Posterior cingulate gyrus (tissue), 11 donors: ENCODE results near the gene ADPRM.

Experiments
- DNase-seq, 10 donors: peaks; one replicate each; pipeline versions ENCODE4 v3.0.0 to v3.0.0-alpha.2; 2020 to 2021; ENCODE audit warnings: mixed read lengths in 3 of 10
- intact Hi-C: fragments of 100-400 bp; cut with DNase I; formaldehyde crosslinking; loops from one replicate; pipeline ENCODE4 v1.15.1; 2023

The ADPRM gene

GRCh38 chr17:10758062-10758461 is 60.7 kb downstream of the ADPRM start:
- intact Hi-C loops: no loop called here
- no peak for DNase-seq
